GM06990 (cell line): ENCODE measurements around the gene CREB3L4.
"Not testable (repeated sequence)": the region's sequence is repeated elsewhere in the genome, so short reads cannot be mapped to it uniquely, and the experiment has no call there.

Experiments used
- DNase-seq: peaks from one replicate; pipeline ENCODE4 v3.0.0-alpha.2; 2011; ENCODE audit not compliant: insufficient read length; ENCODE audit errors: extremely low read depth
- H3K27me3 ChIP-seq: replicated peaks from 2 replicates; pipeline ENCODE4 v1.6.0; 2011; ENCODE audit warnings: low read length; ENCODE audit not compliant: control insufficient read depth, insufficient read depth
- H3K36me3 ChIP-seq: 2 replicates; pipeline ENCODE4 v1.5.1; 2011; ENCODE audit warnings: low read length; ENCODE audit not compliant: control insufficient read depth, insufficient read depth
- H3K4me3 ChIP-seq: replicated peaks from 2 replicates; pipeline ENCODE4 v1.5.1; 2011; ENCODE audit warnings: low read depth, mild to moderate bottlenecking, control low read depth, low read length
- TF ChIP-seq, protein P1 (sequence below): IDR thresholded peaks from 2 replicates; pipeline ENCODE4 v1.5.1; 2011; ENCODE audit warnings: low read length, control low read depth, mild to moderate bottlenecking, inconsistent platforms; ENCODE audit not compliant: insufficient read depth, poor library complexity, severe bottlenecking

CREB3L4 gene

DNA sequence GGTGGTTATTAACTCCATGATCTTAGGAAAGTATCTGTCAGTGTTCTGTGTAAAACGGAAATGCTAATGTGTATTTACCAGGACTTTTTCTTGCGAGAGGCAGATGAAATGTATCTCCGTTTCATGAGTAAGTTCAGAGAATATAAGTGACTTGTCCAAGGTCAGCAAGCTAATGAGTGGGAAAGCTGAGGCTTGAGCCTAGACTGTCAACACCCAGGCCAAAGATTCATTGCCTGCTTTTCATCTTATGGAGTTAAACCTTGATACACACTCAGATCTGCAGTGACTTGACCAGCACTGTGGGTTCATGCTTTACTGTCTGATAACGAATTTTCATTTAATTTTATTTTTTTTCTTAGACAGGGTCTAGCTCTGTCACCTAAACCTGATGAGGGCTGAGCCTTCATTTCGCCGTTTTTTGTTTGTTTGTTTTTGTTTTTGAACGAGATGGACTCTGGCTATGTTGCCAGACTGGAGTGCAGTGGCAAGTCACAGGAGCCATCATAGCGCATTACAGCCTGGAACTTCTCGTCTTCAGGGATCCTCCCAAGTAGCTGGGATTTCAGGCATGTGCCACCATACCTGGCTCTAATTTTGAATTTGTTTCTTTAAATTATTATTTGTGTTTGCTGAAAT is 10.7 kb downstream of the CREB3L4 start:
- peak overlapping the region; percentile 97 for H3K4me3 ChIP-seq
- H3K27me3 ChIP-seq: no peaks in the 10 kb centered on the region
- H3K36me3 ChIP-seq: peaks cover 18% of the 10 kb centered on the region
- TF ChIP-seq, protein P1, sequence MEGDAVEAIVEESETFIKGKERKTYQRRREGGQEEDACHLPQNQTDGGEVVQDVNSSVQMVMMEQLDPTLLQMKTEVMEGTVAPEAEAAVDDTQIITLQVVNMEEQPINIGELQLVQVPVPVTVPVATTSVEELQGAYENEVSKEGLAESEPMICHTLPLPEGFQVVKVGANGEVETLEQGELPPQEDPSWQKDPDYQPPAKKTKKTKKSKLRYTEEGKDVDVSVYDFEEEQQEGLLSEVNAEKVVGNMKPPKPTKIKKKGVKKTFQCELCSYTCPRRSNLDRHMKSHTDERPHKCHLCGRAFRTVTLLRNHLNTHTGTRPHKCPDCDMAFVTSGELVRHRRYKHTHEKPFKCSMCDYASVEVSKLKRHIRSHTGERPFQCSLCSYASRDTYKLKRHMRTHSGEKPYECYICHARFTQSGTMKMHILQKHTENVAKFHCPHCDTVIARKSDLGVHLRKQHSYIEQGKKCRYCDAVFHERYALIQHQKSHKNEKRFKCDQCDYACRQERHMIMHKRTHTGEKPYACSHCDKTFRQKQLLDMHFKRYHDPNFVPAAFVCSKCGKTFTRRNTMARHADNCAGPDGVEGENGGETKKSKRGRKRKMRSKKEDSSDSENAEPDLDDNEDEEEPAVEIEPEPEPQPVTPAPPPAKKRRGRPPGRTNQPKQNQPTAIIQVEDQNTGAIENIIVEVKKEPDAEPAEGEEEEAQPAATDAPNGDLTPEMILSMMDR: no peak
- DNase-seq: no peak

GRCh38 chr1:153979091-153979490 is 11.4 kb downstream of the CREB3L4 start:
- H3K36me3 ChIP-seq: peaks cover 11% of the 10 kb centered on the region
- not testable (repeated sequence) for DNase-seq, H3K4me3 ChIP-seq, H3K27me3 ChIP-seq

DNA sequence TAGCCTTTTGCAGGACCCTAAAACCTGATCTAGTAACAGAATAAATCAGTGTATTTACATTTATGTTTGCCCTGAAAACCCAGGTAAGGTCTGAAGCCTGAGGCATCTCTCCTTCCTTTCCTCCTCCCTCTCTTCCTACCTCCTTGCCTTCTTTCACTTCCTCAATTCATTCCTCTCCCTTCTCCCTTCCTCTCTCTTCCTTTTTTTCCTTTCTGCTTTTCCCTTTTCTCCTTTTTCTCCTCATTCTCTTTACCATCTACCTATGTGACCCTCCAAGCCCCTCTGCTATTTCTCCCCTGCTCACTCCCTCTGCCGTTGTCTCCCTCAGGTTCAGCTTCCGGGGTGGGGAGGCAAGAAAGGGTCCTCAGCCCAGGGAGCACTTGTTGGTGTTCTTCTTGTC is 14.0 kb downstream of the CREB3L4 start:
- H3K36me3 ChIP-seq, H3K4me3 ChIP-seq, DNase-seq, H3K27me3 ChIP-seq: not testable (repeated sequence)

GRCh38 chr1:153984123-153984894 is 16.6 kb downstream of the CREB3L4 start:
- no peak for DNase-seq
- H3K27me3 ChIP-seq: no peaks in the 10 kb centered on the region
- no peaks in the 10 kb centered on the region; the same call in 1 of the 2 replicates for H3K36me3 ChIP-seq
- TF ChIP-seq, protein P1: no peak
- no peak overlapping the region for H3K4me3 ChIP-seq

- no peak for DNase-seq
- H3K4me3 ChIP-seq: peak overlapping the region; percentile 57
- TF ChIP-seq, protein P1: no peak
These were observed 17.7 kb downstream of the CREB3L4 start for GRCh38 chr1:153985341-153985912.

DNA sequence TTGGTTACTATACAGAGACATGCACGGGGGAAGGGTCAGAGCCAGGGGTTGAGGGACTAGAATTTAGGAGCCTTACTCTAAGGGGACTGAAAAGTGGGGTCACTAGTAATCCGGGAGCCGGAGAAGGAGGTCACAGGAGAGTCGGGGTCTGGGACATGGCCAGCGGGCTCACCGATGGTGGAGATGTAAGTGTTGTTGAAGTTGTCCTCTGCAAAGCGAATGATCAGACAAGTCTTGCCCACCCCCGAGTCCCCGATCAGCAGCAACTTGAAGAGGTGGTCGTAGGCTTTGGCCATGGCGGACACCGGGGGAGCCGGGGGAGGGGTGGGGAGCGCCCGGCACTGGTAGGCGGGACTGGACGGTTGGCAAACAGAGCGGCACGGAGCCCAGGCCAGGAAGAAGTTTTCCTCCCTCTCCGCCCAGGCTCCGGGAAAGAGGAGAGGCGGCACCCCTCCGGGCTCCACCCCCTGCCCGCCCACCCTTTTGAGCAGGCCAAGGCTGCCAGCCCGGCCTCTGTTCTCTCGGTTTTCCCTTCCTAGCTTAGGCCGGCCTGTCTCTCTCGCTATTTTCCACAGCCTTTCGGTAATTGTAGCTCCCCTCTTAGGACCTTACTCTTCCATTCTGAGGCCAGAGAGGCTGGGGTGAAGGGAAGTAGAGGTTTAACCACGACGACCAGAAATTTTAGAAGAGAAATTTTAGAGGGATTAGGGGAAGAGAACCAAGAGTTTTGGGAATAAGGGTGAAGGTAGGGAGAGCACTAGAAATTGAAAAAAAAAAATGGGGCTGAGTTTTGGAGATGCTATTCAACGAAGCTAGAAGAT is 18.4 kb downstream of the CREB3L4 start, which contains the start of gene RAB13:
TSS of gene RAB13 (minus strand) at position 399 of the 821 bp plus-strand sequence. CDS start at position 296, 103 bp downstream.
- H3K36me3 ChIP-seq: no peaks in the 10 kb centered on the region
- peak; percentile 47 for DNase-seq
- TF ChIP-seq, protein P1: no peak
- peak within 1 kb of the TSS; percentile 57 for H3K4me3 ChIP-seq
- H3K27me3 ChIP-seq: no peaks in the 10 kb centered on the region

More at GRCh38 chr1:153985341-153985912, 17.7 kb downstream of the CREB3L4 start:
- Histone ChIP-seq H3K27me3 (no peaks in the 10 kb centered on the region), H3K36me3 (no peaks in the 10 kb centered on the region; the same call in 1 of the 2 replicates)
